WERI-Rb-1 (cell line): ENCODE results near the gene EBLN1.

Source experiments
- DNase-seq: peaks from one replicate; pipeline ENCODE4 v3.0.0-alpha.2; 2020
- H3K27ac ChIP-seq: fragments of 250-450 bp; sonication (Bioruptor Pico); 2 replicates; pipeline ENCODE4 v1.5.1; 2020; ENCODE audit warnings: mild to moderate bottlenecking, moderate library complexity
- H3K27me3 ChIP-seq: fragments of 250-450 bp; sonication (Bioruptor Pico); 2 replicates; pipeline ENCODE4 v1.5.1; 2021; ENCODE audit warnings: mild to moderate bottlenecking, low read depth, moderate library complexity; ENCODE audit not compliant: insufficient read depth, severe bottlenecking
- H3K36me3 ChIP-seq: fragments of 250-450 bp; sonication (Bioruptor Pico); 2 replicates; pipeline ENCODE4 v1.5.1; 2020; ENCODE audit warnings: mild to moderate bottlenecking, moderate library complexity
- H3K4me3 ChIP-seq: 2 replicates; pipeline ENCODE4 v1.5.1; 2011; ENCODE audit warnings: low read depth, mild to moderate bottlenecking, control low read depth, low read length
- H3K9me3 ChIP-seq: fragments of 250-450 bp; sonication (Bioruptor Pico); 2 replicates; pipeline ENCODE4 v1.5.1; 2021; ENCODE audit warnings: mild to moderate bottlenecking, moderate library complexity; ENCODE audit not compliant: severe bottlenecking
- TF ChIP-seq, protein P1 (sequence below): IDR thresholded peaks from 2 replicates; pipeline ENCODE4 v1.5.1; 2011; ENCODE audit warnings: low read depth, mild to moderate bottlenecking, control low read depth, inconsistent platforms, low read length

The EBLN1 gene

GRCh38 chr10:22170582-22170981 lies 47.2 kb downstream of the EBLN1 start:
- TF ChIP-seq, protein P1, sequence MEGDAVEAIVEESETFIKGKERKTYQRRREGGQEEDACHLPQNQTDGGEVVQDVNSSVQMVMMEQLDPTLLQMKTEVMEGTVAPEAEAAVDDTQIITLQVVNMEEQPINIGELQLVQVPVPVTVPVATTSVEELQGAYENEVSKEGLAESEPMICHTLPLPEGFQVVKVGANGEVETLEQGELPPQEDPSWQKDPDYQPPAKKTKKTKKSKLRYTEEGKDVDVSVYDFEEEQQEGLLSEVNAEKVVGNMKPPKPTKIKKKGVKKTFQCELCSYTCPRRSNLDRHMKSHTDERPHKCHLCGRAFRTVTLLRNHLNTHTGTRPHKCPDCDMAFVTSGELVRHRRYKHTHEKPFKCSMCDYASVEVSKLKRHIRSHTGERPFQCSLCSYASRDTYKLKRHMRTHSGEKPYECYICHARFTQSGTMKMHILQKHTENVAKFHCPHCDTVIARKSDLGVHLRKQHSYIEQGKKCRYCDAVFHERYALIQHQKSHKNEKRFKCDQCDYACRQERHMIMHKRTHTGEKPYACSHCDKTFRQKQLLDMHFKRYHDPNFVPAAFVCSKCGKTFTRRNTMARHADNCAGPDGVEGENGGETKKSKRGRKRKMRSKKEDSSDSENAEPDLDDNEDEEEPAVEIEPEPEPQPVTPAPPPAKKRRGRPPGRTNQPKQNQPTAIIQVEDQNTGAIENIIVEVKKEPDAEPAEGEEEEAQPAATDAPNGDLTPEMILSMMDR, result no peak
- H3K27ac ChIP-seq, result no peak overlapping the region
- no peaks in the 10 kb centered on the region for H3K27me3 ChIP-seq
- H3K36me3 ChIP-seq, result no peaks in the 10 kb centered on the region
- DNase-seq, result no peak
- H3K9me3 ChIP-seq, result no peaks in the 10 kb centered on the region
- no peak overlapping the region for H3K4me3 ChIP-seq

DNA sequence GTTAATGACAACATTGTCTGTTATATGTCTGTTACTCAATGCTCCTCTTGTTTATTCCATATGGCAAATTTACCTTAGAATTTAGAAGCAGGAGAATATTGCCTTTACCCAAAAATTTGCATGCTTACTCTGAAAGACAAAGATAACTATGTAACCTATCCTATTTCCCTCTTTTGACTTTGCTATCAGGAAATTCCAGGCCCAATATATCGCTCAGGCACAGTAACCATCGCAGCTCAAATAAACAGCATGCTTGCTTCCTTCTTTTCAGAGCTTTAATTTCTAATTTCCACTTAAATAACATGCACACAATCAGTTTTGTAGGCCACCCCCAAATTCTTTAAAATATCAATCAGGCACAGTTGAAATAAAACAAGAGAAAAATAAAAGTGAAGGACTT lies 57.8 kb downstream of the EBLN1 start:
- Histone ChIP-seq H3K4me3 (no peak overlapping the region), H3K36me3 (no peaks in the 10 kb centered on the region), H3K27ac (no peak overlapping the region)

GRCh38 chr10:22159180-22159579 lies 58.6 kb downstream of the EBLN1 start:
- no peaks in the 10 kb centered on the region for H3K36me3 ChIP-seq
- DNase-seq, result no peak
- H3K27me3 ChIP-seq, result no peaks in the 10 kb centered on the region
- no peaks in the 10 kb centered on the region for H3K9me3 ChIP-seq
- no peak overlapping the region for H3K4me3 ChIP-seq
- TF ChIP-seq, protein P1, result no peak
- no peak overlapping the region for H3K27ac ChIP-seq

More for the DNA sequence above, 57.8 kb downstream of the EBLN1 start:
- no peaks in the 10 kb centered on the region for H3K27me3 ChIP-seq
- TF ChIP-seq, protein P1, result no peak
- no peaks in the 10 kb centered on the region for H3K9me3 ChIP-seq
- DNase-seq, result no peak
